GM23338 (cell line): Measurements from ENCODE around the gene ARFGEF2. TPM values are rescaled to one million over a fixed set of nuclear protein-coding genes. Genes with fewer than 3 reads are reported as not detected.

Experiments used
- ATAC-seq: fragments of 200-7000 bp; cut with Tn5 transposase; 3 replicates; pipeline ENCODE4 v1.9.1; 2020
- DNase-seq: peaks from one replicate; pipeline ENCODE4 v3.0.0-alpha.2; 2015; ENCODE audit warnings: low spot score
- H2AFZ ChIP-seq: fragments of 200-600 bp; sonication (generic); 2 replicates; pipeline ENCODE4 v1.8.0; 2016; ENCODE audit warnings: antibody characterized with exemption, mild to moderate bottlenecking, moderate library complexity
- H3F3A ChIP-seq: fragments of 200-600 bp; sonication (generic); replicated peaks from 2 replicates; pipeline ENCODE4 v1.8.0; 2017; ENCODE audit warnings: antibody characterized with exemption, mixed run types, low read depth
- H3K27ac ChIP-seq: fragments of 200-600 bp; sonication (generic); 2 replicates; pipeline ENCODE4 v1.6.1; 2016; ENCODE audit warnings: low read depth
- H3K27me3 ChIP-seq: fragments of 200-600 bp; sonication (generic); 2 replicates; pipeline ENCODE4 v1.8.0; 2016; ENCODE audit warnings: mild to moderate bottlenecking, mixed run types, moderate library complexity; ENCODE audit not compliant: insufficient read depth
- H3K36me3 ChIP-seq: fragments of 200-600 bp; sonication (generic); 2 replicates; pipeline ENCODE4 v1.8.0; 2016; ENCODE audit warnings: mild to moderate bottlenecking; ENCODE audit not compliant: insufficient read depth
- H3K4me1 ChIP-seq: fragments of 200-600 bp; sonication (generic); 2 replicates; pipeline ENCODE4 v1.8.0; 2016; ENCODE audit warnings: mild to moderate bottlenecking, moderate library complexity; ENCODE audit not compliant: insufficient read depth
- H3K4me2 ChIP-seq: fragments of 200-600 bp; sonication (generic); 2 replicates; pipeline ENCODE4 v1.7.1; 2017; ENCODE audit warnings: mixed run types
- H3K4me3 ChIP-seq: fragments of 200-600 bp; sonication (generic); 2 replicates; pipeline ENCODE4 v1.6.1; 2016; ENCODE audit warnings: mixed run types
- H3K79me2 ChIP-seq: fragments of 200-600 bp; sonication (generic); replicated peaks from 2 replicates; pipeline ENCODE4 v1.8.0; 2017; ENCODE audit warnings: mild to moderate bottlenecking; ENCODE audit not compliant: insufficient read depth
- H3K9me2 ChIP-seq: fragments of 200-600 bp; sonication (generic); 2 replicates; pipeline ENCODE4 v1.8.0; 2017; ENCODE audit not compliant: insufficient read depth
- H4K20me1 ChIP-seq: fragments of 200-600 bp; sonication (generic); replicated peaks from 2 replicates; pipeline ENCODE4 v1.8.0; 2017; ENCODE audit warnings: mild to moderate bottlenecking; ENCODE audit not compliant: insufficient read depth
- H3K27ac Mint-ChIP-seq: 2 replicates; pipeline ENCODE4 v1.8.0; 2020; ENCODE audit warnings: inconsistent platforms, mild to moderate bottlenecking, moderate library complexity, mixed read lengths
- H3K27me3 Mint-ChIP-seq: 3 replicates; pipeline ENCODE4 v1.8.0; 2022; ENCODE audit warnings: low read depth, mild to moderate bottlenecking, moderate library complexity, mixed read lengths, inconsistent platforms; ENCODE audit not compliant: insufficient read depth, poor library complexity
- H3K36me3 Mint-ChIP-seq: 3 replicates; pipeline ENCODE4 v1.8.0; 2021; ENCODE audit warnings: low read depth, mild to moderate bottlenecking, inconsistent platforms, moderate library complexity, mixed read lengths
- H3K4me1 Mint-ChIP-seq: 3 replicates; pipeline ENCODE4 v1.8.0; 2020; ENCODE audit warnings: mild to moderate bottlenecking, inconsistent platforms, mixed read lengths
- H3K4me3 Mint-ChIP-seq: 3 replicates; pipeline ENCODE4 v1.8.0; 2021; ENCODE audit warnings: moderate library complexity, mild to moderate bottlenecking, inconsistent platforms, mixed read lengths
- H3K9me3 Mint-ChIP-seq: 3 replicates; pipeline ENCODE4 v1.8.0; 2020; ENCODE audit warnings: moderate library complexity, mild to moderate bottlenecking, inconsistent platforms, mixed read lengths
- NANOG ChIP-seq: IDR thresholded peaks from 2 replicates; pipeline ENCODE4 v1.6.1; 2016; ENCODE audit warnings: antibody characterized with exemption, borderline replicate concordance
- POLR2AphosphoS5 ChIP-seq: IDR thresholded peaks from 2 replicates; pipeline ENCODE4 v1.6.1; 2016; ENCODE audit warnings: antibody characterized with exemption, low read depth
- ZNF114 ChIP-seq: fragments of 250-450 bp; sonication (Bioruptor Pico); IDR thresholded peaks from 2 replicates; pipeline ENCODE4 v1.5.0; 2020; ENCODE audit warnings: mild to moderate bottlenecking, moderate library complexity
- polyA plus RNA-seq: library from polyadenylated mRNA; unstranded; fragments of >200 nt; fragmentation: Nextera tagmentation; extraction: Ambion mirVana; gene quantifications from 2 replicates; pipeline ENCODE4 v1.2.1, GENCODE V29; 2016
- total RNA-seq: library from RNA; depleted of rRNA; stranded (reverse); fragments of >200 nt; shearing (Covaris generic); gene quantifications from 2 replicates; pipeline ENCODE4 v1.2.3, GENCODE V29; 2014
- TF ChIP-seq, protein P1 (sequence below): IDR thresholded peaks from one replicate; pipeline ENCODE4 v1.6.1; 2018; ENCODE audit warnings: antibody characterized with exemption; ENCODE audit not compliant: unreplicated experiment
- TF ChIP-seq, protein P2 (sequence below), 2 experiments: fragments of 200-600 bp in 1 of 2; sonication (generic) in 1 of 2; conservative IDR thresholded peaks; 2 replicates each; pipeline versions ENCODE4 v1.5.1 to v1.6.1; 2016 to 2017; ENCODE audit warnings: antibody characterized with exemption in 2 of 2, low read depth in 2 of 2, mild to moderate bottlenecking in 2 of 2, moderate library complexity in 1 of 2
- TF ChIP-seq, protein P3 (sequence below): IDR thresholded peaks from 2 replicates; pipeline ENCODE4 v1.6.1; 2016; ENCODE audit warnings: antibody characterized with exemption

The ARFGEF2 gene
- total and polyA plus RNA-seq, 2 experiments from 2014 or later = 7.2 to 25.5 TPM

DNA sequence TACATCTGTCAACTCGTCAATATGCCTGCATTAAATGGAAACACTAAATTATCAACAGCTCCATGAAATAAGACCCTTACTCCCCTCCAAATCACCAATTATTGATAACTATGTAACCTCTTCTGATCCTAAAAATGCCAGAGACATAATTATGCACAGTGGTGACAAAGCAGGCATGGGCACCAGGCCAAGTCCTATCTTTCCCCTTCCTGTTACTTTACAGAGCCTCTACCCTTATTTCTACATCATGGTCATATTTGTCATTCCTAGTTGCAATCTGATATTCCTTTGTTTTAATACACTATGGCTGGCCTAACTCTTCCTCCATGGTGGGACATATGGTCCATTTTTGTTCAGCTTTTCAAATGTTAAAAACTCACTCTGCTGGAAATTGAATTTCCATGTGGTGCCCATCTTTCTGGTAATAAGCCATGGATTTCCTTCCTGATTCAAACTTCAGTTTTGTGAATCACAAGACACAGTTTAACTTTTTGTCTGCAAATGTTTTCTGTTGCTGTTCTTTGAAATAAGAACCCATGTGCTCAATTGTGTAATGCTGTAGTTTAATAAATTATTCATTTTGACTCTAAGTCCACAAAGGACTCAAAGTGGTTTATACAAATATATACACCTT is 41.8 kb upstream of the ARFGEF2 start (continued):
- TF ChIP-seq, protein P1, sequence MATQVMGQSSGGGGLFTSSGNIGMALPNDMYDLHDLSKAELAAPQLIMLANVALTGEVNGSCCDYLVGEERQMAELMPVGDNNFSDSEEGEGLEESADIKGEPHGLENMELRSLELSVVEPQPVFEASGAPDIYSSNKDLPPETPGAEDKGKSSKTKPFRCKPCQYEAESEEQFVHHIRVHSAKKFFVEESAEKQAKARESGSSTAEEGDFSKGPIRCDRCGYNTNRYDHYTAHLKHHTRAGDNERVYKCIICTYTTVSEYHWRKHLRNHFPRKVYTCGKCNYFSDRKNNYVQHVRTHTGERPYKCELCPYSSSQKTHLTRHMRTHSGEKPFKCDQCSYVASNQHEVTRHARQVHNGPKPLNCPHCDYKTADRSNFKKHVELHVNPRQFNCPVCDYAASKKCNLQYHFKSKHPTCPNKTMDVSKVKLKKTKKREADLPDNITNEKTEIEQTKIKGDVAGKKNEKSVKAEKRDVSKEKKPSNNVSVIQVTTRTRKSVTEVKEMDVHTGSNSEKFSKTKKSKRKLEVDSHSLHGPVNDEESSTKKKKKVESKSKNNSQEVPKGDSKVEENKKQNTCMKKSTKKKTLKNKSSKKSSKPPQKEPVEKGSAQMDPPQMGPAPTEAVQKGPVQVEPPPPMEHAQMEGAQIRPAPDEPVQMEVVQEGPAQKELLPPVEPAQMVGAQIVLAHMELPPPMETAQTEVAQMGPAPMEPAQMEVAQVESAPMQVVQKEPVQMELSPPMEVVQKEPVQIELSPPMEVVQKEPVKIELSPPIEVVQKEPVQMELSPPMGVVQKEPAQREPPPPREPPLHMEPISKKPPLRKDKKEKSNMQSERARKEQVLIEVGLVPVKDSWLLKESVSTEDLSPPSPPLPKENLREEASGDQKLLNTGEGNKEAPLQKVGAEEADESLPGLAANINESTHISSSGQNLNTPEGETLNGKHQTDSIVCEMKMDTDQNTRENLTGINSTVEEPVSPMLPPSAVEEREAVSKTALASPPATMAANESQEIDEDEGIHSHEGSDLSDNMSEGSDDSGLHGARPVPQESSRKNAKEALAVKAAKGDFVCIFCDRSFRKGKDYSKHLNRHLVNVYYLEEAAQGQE = no peak
- no peak for TF ChIP-seq NANOG
- TF ChIP-seq, protein P2, sequence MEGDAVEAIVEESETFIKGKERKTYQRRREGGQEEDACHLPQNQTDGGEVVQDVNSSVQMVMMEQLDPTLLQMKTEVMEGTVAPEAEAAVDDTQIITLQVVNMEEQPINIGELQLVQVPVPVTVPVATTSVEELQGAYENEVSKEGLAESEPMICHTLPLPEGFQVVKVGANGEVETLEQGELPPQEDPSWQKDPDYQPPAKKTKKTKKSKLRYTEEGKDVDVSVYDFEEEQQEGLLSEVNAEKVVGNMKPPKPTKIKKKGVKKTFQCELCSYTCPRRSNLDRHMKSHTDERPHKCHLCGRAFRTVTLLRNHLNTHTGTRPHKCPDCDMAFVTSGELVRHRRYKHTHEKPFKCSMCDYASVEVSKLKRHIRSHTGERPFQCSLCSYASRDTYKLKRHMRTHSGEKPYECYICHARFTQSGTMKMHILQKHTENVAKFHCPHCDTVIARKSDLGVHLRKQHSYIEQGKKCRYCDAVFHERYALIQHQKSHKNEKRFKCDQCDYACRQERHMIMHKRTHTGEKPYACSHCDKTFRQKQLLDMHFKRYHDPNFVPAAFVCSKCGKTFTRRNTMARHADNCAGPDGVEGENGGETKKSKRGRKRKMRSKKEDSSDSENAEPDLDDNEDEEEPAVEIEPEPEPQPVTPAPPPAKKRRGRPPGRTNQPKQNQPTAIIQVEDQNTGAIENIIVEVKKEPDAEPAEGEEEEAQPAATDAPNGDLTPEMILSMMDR (conservative IDR thresholded peaks at IDR 0.05; ENCODE audit: low read depth in 2 of 2) = no peak

DNA sequence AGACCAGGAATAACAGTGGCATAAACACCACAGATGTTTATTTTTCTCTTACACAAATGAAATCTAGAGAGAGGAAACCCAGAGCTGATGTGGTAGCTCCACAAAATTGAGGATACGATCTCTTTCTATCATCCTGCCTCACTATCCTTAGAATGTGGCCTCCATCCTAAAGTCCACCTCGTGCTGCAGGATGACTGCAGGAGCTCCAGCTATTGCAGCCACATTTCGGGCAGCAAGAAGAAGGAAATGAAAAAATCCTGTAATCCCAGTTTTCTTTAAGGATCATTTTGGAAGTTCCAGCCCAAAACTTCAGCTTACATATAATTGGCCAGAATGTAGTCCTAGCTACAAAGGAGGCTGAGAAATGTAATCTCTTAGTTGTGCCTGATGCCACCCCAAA is 41.2 kb upstream of the ARFGEF2 start:
- no peaks in the 10 kb centered on the region for H3K36me3 ChIP-seq
- H3F3A ChIP-seq = no peaks in the 10 kb centered on the region
- H3K9me2 ChIP-seq = no peaks in the 10 kb centered on the region
- ATAC-seq (no peak), DNase-seq (no peak)
- no peak overlapping the region for H3K27ac ChIP-seq
- Mint-ChIP-seq H3K4me3 (no peak overlapping the region), H3K36me3 (no peaks in the 10 kb centered on the region), H3K27ac (no peak overlapping the region), H3K4me1 (peaks cover 2% of the 10 kb centered on the region; the same call in 1 of the 3 replicates), H3K27me3 (peaks cover 1% of the 10 kb centered on the region), H3K9me3 (no peaks in the 10 kb centered on the region)
- TF ChIP-seq POLR2AphosphoS5 (no peak), NANOG (no peak), ZNF114 (CRISPR knock-in tag) (no peak)
- TF ChIP-seq, protein P2 (conservative IDR thresholded peaks at IDR 0.05; ENCODE audit: low read depth in 2 of 2) = no peak
- TF ChIP-seq, protein P3, sequence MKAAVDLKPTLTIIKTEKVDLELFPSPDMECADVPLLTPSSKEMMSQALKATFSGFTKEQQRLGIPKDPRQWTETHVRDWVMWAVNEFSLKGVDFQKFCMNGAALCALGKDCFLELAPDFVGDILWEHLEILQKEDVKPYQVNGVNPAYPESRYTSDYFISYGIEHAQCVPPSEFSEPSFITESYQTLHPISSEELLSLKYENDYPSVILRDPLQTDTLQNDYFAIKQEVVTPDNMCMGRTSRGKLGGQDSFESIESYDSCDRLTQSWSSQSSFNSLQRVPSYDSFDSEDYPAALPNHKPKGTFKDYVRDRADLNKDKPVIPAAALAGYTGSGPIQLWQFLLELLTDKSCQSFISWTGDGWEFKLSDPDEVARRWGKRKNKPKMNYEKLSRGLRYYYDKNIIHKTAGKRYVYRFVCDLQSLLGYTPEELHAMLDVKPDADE = no peak
- H3K79me2 ChIP-seq = no peaks in the 10 kb centered on the region
- H2AFZ ChIP-seq = no peak overlapping the region
- H4K20me1 ChIP-seq = no peaks in the 10 kb centered on the region
- no peaks in the 10 kb centered on the region for H3K4me1 ChIP-seq
- no peak overlapping the region for H3K4me2 ChIP-seq
- no peaks in the 10 kb centered on the region for H3K27me3 ChIP-seq
- H3K4me3 ChIP-seq = no peak overlapping the region
